PFSK-1 (cell line): ENCODE data around the gene ELMO2.

Experiments
- POLR2AphosphoS5 ChIP-seq: IDR thresholded peaks from 2 replicates; pipeline ENCODE4 v1.6.1; 2012; ENCODE audit warnings: low read depth, mild to moderate bottlenecking, control low read depth, low read length, moderate library complexity
- TAF1 ChIP-seq: IDR thresholded peaks from 2 replicates; pipeline ENCODE4 v1.6.1; 2012; ENCODE audit warnings: low read length, control low read depth, borderline replicate concordance; ENCODE audit not compliant: insufficient read depth

GRCh38 chr20:46341074-46342009 is 65.1 kb downstream of the ELMO2 start:
- TF ChIP-seq POLR2AphosphoS5 (no peak), TAF1 (no peak)
